Adrenal gland (tissue), 5 donors: ENCODE results near the gene RAB9A.

Experiments
- CTCF ChIP-seq, 6 experiments: fragments of 450-650 bp in 4 of 6; fragments of 200-600 bp in 2 of 6; sonication (generic) in 1 of 6; IDR thresholded peaks; 1 replicate in 5 of 6; 2 replicates in 1 of 6; pipeline versions ENCODE4 v1.5.1 to v1.8.0; 2016 to 2021; ENCODE audit warnings: antibody characterized with exemption in 6 of 6, mild to moderate bottlenecking in 2 of 6, moderate library complexity in 1 of 6
- POLR2A ChIP-seq, 2 donors: fragments of 450-650 bp; IDR thresholded peaks; one replicate each; pipeline ENCODE4 v1.6.1; 2017; ENCODE audit warnings: antibody characterized with exemption in 2 of 2, mild to moderate bottlenecking in 2 of 2, moderate library complexity in 1 of 2
- donor health status: DM: no; HTN: no; CAD: no.

- no peak for TF ChIP-seq CTCF (IDR thresholded peaks at IDR 0.05)
- no peak for TF ChIP-seq POLR2A (IDR thresholded peaks at IDR 0.05)
Measured at GRCh38 chrX:13652287-13652793, 36.6 kb upstream of the RAB9A start.
